ENCODE data around the gene PLA2G2A.

PLA2G2A gene

GRCh38 chr1:19976317-19977003 lies 3.0 kb downstream of the PLA2G2A start:
- H4K20me1 ChIP-seq (ENCODE audit: insufficient read depth), result no peaks in the 10 kb centered on the region
- no peak overlapping the region for H3K4me3 ChIP-seq (IDR thresholded peaks at IDR 0.05; ENCODE audit: insufficient read depth, low read depth, low read length)
- TF ChIP-seq, protein P1, sequence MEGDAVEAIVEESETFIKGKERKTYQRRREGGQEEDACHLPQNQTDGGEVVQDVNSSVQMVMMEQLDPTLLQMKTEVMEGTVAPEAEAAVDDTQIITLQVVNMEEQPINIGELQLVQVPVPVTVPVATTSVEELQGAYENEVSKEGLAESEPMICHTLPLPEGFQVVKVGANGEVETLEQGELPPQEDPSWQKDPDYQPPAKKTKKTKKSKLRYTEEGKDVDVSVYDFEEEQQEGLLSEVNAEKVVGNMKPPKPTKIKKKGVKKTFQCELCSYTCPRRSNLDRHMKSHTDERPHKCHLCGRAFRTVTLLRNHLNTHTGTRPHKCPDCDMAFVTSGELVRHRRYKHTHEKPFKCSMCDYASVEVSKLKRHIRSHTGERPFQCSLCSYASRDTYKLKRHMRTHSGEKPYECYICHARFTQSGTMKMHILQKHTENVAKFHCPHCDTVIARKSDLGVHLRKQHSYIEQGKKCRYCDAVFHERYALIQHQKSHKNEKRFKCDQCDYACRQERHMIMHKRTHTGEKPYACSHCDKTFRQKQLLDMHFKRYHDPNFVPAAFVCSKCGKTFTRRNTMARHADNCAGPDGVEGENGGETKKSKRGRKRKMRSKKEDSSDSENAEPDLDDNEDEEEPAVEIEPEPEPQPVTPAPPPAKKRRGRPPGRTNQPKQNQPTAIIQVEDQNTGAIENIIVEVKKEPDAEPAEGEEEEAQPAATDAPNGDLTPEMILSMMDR (conservative IDR thresholded peaks at IDR 0.05; ENCODE audit: low read depth, low read length), result no peak
- no peak overlapping the region for H3K4me2 ChIP-seq
- no peak overlapping the region for H3K27ac ChIP-seq
- no peaks in the 10 kb centered on the region for H3K79me2 ChIP-seq (ENCODE audit: insufficient read depth, low read depth)
- H3K4me1 ChIP-seq (ENCODE audit: low read depth, poor library complexity, severe bottlenecking), result no peaks in the 10 kb centered on the region
- no peaks in the 10 kb centered on the region for H3K36me3 ChIP-seq (ENCODE audit: insufficient read depth)
- peaks cover 31% of the 10 kb centered on the region for H3K27me3 ChIP-seq (ENCODE audit: insufficient read depth, low read depth)
- H3K9ac ChIP-seq, result no peak overlapping the region
- no peak overlapping the region for H2AFZ ChIP-seq (ENCODE audit: low read depth)

- H2AFZ ChIP-seq (ENCODE audit: low read depth), result no peak overlapping the region
Measured at GRCh38 chr1:19975423-19976193, 3.8 kb downstream of the PLA2G2A start.

GRCh38 chr1:19974822-19975416 lies 4.5 kb downstream of the PLA2G2A start:
- H3K27ac ChIP-seq, result no peak overlapping the region
- H3K27me3 ChIP-seq (ENCODE audit: insufficient read depth, low read depth), result peaks cover 25% of the 10 kb centered on the region; the same call in 1 of the 2 replicates
- no peak overlapping the region for H2AFZ ChIP-seq (ENCODE audit: low read depth)
- H3K4me1 ChIP-seq (ENCODE audit: low read depth, poor library complexity, severe bottlenecking), result no peaks in the 10 kb centered on the region
- H3K9ac ChIP-seq, result no peak overlapping the region
- no peaks in the 10 kb centered on the region for H4K20me1 ChIP-seq (ENCODE audit: insufficient read depth)
- H3K79me2 ChIP-seq (ENCODE audit: insufficient read depth, low read depth), result no peaks in the 10 kb centered on the region
- TF ChIP-seq, protein P1 (conservative IDR thresholded peaks at IDR 0.05; ENCODE audit: low read depth, low read length), result no peak
- H3K4me2 ChIP-seq, result no peak overlapping the region
- H3K36me3 ChIP-seq (ENCODE audit: insufficient read depth), result no peaks in the 10 kb centered on the region
- no peak overlapping the region for H3K4me3 ChIP-seq (IDR thresholded peaks at IDR 0.05; ENCODE audit: insufficient read depth, low read depth, low read length)

More at GRCh38 chr1:19975423-19976193, 3.8 kb downstream of the PLA2G2A start:
- H3K9ac ChIP-seq, result no peak overlapping the region
- no peaks in the 10 kb centered on the region for H3K4me1 ChIP-seq (ENCODE audit: low read depth, poor library complexity, severe bottlenecking)
- H3K27me3 ChIP-seq (ENCODE audit: insufficient read depth, low read depth), result peaks cover 25% of the 10 kb centered on the region; the same call in 1 of the 2 replicates
- H3K4me2 ChIP-seq, result no peak overlapping the region
- no peaks in the 10 kb centered on the region for H3K36me3 ChIP-seq (ENCODE audit: insufficient read depth)
- no peaks in the 10 kb centered on the region for H4K20me1 ChIP-seq (ENCODE audit: insufficient read depth)
- H3K79me2 ChIP-seq (ENCODE audit: insufficient read depth, low read depth), result no peaks in the 10 kb centered on the region
- no peak overlapping the region for H3K4me3 ChIP-seq (IDR thresholded peaks at IDR 0.05; ENCODE audit: insufficient read depth, low read depth, low read length)
- TF ChIP-seq, protein P1 (conservative IDR thresholded peaks at IDR 0.05; ENCODE audit: low read depth, low read length), result no peak
- no peak overlapping the region for H3K27ac ChIP-seq

DNA sequence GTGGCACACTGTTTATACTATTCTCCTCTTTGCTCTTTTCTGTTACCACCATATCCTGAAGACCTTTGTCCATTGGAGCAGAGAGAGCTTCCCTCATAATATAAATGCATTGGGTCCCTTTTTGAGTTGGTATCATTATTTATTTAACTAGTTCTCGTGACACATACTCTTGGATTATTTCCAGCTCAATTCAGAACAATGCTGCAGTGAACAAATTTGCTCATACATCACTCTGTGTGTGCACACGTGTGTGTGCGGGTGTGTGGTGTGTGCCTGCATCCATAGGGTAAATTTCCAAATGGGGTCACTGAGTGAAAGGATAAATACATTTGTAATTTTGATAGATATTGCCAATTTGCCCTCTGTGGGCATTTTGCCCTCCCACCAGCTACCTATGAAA lies 5.8 kb downstream of the PLA2G2A start:
- peaks cover 21% of the 10 kb centered on the region; the same call in 1 of the 2 replicates for H3K27me3 ChIP-seq (ENCODE audit: insufficient read depth, low read depth)
- H3K9ac ChIP-seq, result no peak overlapping the region
- TF ChIP-seq, protein P1 (conservative IDR thresholded peaks at IDR 0.05; ENCODE audit: low read depth, low read length), result no peak
- no peak overlapping the region for H3K4me3 ChIP-seq (IDR thresholded peaks at IDR 0.05; ENCODE audit: insufficient read depth, low read depth, low read length)
- H3K27ac ChIP-seq, result no peak overlapping the region
- H2AFZ ChIP-seq (ENCODE audit: low read depth), result no peak overlapping the region
- H4K20me1 ChIP-seq (ENCODE audit: insufficient read depth), result no peaks in the 10 kb centered on the region
- no peaks in the 10 kb centered on the region for H3K4me1 ChIP-seq (ENCODE audit: low read depth, poor library complexity, severe bottlenecking)
- no peaks in the 10 kb centered on the region for H3K79me2 ChIP-seq (ENCODE audit: insufficient read depth, low read depth)
- H3K4me2 ChIP-seq, result no peak overlapping the region
- H3K36me3 ChIP-seq (ENCODE audit: insufficient read depth), result no peaks in the 10 kb centered on the region

Data from KMS-11 (cell line).